HG02588 (cell line): ENCODE data around the gene KIF26B.

Source experiments
- ATAC-seq: cut with Tn5 transposase; IDR thresholded peaks from one replicate; pipeline ENCODE4 v1.9.1; 2021; ENCODE audit warnings: mild to moderate bottlenecking, moderate library complexity; ENCODE audit not compliant: unreplicated experiment

Gene KIF26B

GRCh38 chr1:245234217-245235081, 79.7 kb downstream of the KIF26B start:
- ATAC-seq, result no peak

GRCh38 chr1:245235156-245235555, 80.4 kb downstream of the KIF26B start:
- ATAC-seq, result no peak

- ATAC-seq, result no peak
Measured at GRCh38 chr1:245240648-245241165, 85.9 kb downstream of the KIF26B start.

- ATAC-seq, result no peak
Measured at GRCh38 chr1:245241526-245242130, 86.8 kb downstream of the KIF26B start.

GRCh38 chr1:245242989-245243388, 88.2 kb downstream of the KIF26B start:
- ATAC-seq, result no peak

- no peak for ATAC-seq
Measured at GRCh38 chr1:245245021-245245667, 90.4 kb downstream of the KIF26B start.

GRCh38 chr1:245246433-245246832, 91.6 kb downstream of the KIF26B start:
- ATAC-seq, result no peak

- no peak for ATAC-seq
Measured at GRCh38 chr1:245247356-245247755, 92.6 kb downstream of the KIF26B start.

GRCh38 chr1:245247801-245248200, 93.0 kb downstream of the KIF26B start:
- no peak for ATAC-seq

- ATAC-seq, result no peak
Measured at GRCh38 chr1:245248231-245248731, 93.5 kb downstream of the KIF26B start.

- ATAC-seq, result no peak
Measured at GRCh38 chr1:245255783-245256182, 101.0 kb downstream of the KIF26B start.

GRCh38 chr1:245256528-245256927, 101.7 kb downstream of the KIF26B start:
- ATAC-seq, result no peak

GRCh38 chr1:245258271-245258920, 103.6 kb downstream of the KIF26B start:
- no peak for ATAC-seq

GRCh38 chr1:245260110-245260882, 105.5 kb downstream of the KIF26B start:
- no peak for ATAC-seq

- ATAC-seq, result no peak
Measured at GRCh38 chr1:245260883-245261282, 106.1 kb downstream of the KIF26B start.

- no peak for ATAC-seq
Measured at GRCh38 chr1:245261786-245262185, 107.0 kb downstream of the KIF26B start.

GRCh38 chr1:245263529-245264095, 108.8 kb downstream of the KIF26B start:
- no peak for ATAC-seq

- ATAC-seq, result no peak
Measured at GRCh38 chr1:245264226-245264625, 109.4 kb downstream of the KIF26B start.

GRCh38 chr1:245266105-245266504, 111.3 kb downstream of the KIF26B start:
- ATAC-seq, result no peak

- no peak for ATAC-seq
Measured at GRCh38 chr1:245270063-245270462, 115.3 kb downstream of the KIF26B start.
